ELF-1 (cell line): Measurements from ENCODE around the gene SCGB1D1.
A peak's percentile ranks its signal among the peaks of the same experiment; 100 is the strongest.
"Not testable (repeated sequence)": the region's sequence is repeated elsewhere in the genome, so short reads cannot be mapped to it uniquely, and the experiment has no call there.

Source experiments
- DNase-seq: peaks from one replicate; pipeline ENCODE4 v3.0.0-alpha.2; 2016; ENCODE audit warnings: low read depth, low spot score

SCGB1D1 gene

DNA sequence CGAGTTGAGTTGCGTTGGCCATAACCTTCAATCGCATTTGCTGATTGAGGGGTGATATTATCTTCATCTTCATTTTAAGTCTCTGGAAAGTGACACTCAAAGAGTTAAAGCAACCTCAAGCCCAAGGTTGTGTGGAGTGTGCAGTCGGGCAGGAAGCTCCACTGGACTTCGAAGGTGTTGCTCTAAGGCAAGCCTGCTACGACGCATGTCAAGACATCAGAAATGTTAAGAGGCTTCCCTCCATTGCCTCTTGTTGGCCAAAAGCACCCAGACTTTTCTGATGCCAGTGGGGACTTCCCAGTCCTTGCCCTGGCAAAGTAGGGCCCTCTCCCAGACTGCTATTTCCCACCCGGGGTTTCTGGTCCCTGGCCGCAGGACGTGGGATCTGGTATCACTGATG lies 23.6 kb upstream of the SCGB1D1 start:
- DNase-seq, result no peak

DNA sequence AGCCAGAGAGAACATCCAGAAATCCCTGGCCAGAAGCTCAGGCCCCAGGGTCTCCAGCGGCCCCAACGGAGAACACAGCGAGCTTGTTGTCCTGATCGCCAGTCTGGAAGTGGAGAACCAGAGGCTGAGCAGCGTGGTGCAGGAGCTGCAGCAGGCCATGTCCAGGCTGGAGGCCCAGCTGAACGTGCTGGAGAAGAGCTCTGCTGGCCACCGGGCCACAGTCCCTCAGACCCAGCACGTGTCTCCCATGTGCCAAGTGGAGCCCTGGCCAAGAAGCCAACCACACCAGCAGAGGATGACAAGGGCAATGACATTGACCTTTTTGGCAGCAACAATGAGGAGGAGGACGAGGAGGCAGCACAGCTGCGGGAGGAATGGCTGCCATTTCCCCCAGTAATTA lies 20.6 kb upstream of the SCGB1D1 start:
- DNase-seq, result no peak

DNA sequence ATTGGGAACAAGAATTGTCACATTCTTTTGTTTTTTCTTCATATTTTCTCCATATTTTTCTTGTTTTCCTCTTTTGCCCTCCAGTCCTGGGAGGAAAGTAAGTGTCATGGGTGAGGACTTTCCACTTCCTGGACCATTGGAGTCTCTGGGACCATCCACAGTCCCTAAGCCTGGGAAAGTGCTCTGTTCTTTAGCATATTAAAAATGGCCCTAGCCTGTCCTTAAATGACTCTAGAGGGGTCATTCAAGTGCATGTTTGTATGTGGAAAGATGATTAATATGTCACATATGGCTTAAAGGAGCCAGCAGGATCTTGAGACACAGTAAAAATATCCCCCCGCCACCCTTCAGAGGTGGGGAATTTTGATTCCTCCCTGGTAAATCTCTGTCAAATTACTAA lies 20.1 kb upstream of the SCGB1D1 start:
- DNase-seq, result no peak

DNA sequence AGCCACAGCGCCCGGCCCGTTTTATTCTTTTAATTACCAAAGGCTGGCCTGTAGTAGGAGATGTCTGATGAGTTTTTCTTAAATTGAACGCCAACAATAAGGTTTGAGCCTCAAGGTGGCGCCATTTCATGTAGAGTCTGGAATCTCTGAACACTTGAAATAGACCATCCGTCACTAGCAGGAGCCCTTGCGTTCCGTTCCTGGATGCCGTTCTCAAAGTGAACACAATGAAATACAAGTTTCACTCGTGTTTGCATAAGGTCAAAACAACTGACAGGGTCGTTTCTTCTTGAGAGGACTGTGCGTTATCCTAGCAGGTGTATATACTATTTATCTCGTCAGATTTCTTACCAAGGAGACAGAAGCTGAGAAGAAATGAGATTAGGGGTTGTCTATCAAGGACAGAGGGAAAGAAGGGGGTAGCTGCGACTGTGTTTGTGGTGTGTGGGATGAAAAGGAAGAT lies 18.7 kb upstream of the SCGB1D1 start:
- DNase-seq, result peak; percentile 91

DNA sequence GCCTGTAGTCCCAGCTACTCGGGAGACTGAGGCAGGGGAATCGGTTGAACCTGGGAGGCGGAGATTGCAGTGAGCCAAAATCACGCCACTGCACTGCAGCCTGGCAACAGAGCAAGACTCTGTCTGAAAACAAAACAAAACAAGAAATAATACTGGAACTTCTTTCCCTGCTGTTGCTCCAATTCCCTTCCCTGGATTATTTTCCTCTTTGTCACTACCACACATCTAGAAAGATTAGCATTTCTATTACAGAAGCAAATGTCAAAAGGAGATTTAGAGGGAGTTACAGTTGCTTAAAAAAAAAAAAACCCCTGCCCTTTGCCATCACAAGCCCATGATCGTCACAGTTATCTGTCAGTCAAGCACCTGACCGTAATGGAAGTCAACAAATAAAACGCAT lies 17.7 kb upstream of the SCGB1D1 start:
- no peak for DNase-seq

DNA sequence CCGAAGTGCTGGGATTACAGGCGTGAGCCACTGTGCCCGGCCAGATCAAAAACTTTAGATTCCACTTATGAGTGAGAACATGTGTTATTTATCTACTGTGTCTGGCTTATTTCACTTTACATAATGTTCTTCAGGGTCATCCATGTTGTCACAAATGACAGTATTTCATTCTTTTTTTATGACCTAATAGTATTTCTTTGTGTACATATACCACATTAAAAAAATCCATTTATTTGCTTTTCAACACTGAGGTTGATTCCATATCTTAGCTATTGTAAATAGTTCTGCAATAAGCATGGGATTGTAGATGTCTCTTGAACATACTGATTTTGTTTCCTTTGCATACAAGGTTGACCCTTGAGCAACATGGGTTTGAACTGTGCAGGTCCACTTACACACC lies 13.2 kb upstream of the SCGB1D1 start:
- DNase-seq, result no peak

DNA sequence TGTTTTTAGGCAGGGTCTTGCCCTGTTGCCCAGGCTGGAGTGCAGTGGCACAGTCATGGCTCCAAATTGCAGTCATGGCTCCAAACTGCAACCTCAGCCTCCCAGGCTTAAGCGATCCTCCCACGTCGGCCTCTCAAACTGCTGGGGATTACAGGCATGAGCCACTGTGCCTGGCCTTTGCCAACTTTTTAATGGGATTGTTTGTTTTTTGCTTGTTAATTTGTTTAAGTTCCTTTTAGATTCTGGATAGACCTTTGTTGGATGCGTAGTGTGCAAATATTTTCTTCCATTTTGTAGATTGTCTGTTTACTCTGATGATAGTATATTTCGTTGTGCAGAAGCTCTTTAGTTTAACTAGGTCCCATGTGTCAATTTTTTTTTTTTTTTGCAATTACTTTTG lies 10.0 kb upstream of the SCGB1D1 start:
- no peak for DNase-seq

DNA sequence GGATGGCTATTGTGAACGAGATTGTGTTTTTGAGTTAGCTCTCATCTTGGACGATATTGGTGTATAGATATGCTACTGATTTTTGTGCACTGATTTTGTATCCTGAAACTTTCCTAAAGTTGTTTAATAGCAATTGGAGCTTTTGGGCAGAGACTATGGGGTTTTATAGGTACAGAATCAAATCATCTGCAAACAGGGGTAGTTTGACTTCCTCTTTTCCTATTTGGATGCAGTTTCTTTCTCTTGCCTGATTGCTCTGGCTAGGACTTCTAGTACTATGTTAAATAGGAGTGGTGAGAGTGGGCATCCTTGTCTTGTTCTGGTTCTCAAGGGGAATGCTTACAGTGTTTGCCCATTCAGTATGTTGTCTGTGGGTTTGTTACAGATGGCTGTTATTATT lies 8.9 kb upstream of the SCGB1D1 start:
- no peak for DNase-seq

DNA sequence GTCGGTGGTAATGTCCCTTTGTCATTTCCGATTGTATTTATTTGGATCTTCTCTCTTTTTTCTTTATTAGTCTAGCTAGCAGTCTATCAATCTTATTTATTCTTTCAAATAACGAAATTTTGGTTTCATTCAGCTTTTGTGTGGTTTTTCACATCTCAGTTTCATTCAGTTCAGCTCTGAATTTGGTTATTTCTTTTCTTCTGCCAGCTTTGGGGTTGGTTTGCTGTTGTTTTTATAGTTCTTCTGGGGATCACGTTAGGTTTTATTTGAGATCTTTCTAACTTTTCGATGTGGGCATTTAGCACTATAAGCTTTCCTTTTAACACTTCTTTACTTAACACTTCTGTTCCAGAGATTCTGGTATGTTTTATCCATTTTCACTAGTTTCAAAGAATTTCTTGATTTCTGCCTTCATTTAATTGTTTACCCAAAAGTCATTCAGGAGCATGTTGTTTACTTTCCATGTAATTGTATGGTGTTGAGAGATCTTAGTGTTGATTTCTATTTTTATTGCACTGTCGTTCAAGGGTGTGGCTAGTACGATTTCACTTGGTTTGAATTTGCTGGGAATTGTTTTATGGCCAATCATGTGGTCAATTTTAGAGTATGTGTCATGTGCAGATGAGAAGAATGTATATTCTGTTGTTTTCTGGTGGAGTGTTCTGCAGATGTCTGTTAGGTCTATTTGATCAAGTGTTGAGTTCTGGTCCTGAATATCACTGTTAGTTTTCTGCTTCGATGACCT lies 7.7 kb upstream of the SCGB1D1 start:
- DNase-seq, result no peak

DNA sequence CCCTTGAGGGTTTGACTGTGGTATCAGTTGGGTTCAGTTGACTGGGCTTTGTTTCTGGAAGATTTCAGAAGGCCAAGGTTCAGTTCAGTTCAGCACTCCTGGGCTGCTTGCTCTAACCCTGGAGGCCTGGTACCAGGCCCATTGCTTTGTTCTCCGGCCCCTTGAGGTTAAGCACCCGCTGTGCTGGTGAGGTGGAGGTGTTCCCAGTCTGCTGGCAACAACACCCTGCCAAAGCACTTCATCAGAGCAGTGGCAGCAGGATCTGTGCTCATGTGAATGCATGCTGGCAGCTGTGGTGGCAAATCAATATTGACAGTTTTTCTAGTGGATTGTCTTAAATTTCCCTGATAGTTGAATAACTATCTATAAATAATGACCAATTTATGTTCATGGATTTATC lies 3.8 kb upstream of the SCGB1D1 start:
- no peak for DNase-seq

DNA sequence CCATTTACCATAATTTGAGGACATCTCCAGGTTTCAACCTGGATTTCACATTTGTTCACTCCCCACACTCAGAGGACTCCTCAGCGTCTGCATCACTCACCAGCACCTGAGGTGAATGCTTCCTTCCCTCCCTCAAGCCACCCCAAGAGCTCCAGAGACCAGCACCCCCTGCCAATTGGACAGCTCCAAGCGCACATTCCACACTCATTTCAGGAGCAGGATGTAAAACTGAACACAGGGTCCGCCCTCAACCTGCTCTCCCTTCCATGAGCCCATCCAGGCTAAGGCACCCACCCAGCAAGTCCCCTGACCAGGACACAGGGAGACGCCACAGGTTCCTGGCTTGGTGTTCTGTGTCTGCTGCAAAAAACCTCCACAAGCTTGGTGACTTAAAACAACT lies 3.9 kb downstream of the SCGB1D1 start:
- peak; percentile 73 for DNase-seq

DNA sequence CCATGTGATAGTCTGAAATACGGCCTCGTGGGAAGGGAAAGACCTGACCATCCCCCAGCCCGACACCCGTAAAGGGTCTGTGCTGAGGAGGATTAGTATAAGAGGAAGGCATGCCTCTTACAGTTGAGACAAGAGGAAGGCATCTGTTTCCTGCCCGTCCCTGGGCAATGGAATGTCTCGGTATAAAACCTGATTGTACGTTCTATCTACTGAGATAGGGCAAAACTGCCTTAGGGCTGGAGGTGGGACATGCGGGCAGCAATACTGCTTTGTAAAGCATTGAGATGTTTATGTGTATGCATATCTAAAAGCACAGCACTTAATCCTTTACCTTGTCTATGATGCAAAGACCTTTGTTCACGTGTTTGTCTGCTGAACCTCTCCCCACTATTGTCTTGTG lies 5.0 kb downstream of the SCGB1D1 start:
- DNase-seq, result not testable (repeated sequence)

DNA sequence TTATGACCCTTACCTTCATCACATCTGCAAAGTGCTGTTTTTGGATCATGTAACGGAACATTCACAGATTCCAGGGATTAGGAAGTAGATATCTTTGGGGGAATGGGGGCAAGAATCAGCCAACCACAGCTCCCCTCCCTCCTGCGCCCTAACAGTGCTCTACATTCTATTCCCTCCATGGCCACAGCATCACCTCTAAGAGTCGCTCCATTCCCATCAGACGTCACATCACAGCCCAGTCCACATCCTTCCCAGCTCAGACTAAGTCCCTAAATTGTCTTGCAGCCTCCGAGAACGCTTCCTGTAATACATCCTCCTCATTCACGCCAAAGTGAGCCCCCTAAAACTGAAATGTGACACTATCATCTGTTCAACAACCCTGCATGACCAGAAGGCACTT lies 5.9 kb downstream of the SCGB1D1 start:
- peak; percentile 30 for DNase-seq

DNA sequence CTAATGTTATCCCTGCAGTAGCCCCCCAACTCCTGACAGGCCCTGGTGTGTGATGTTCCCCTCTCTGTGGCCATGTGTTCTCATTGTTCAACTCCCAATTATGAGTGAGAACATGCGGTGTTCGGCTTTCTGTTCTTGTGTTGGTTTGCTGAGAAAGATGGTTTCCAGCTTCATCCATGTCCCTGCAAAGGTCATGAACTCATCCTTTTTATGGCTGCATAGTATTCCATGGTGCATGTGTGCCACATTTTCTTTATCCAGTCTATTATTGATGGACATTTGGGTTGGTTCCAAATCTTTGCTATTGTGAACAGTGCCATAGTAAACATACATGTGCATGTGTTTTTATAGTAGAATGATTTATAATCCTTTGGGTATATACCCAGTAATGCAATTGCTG lies 7.4 kb downstream of the SCGB1D1 start:
- not testable (repeated sequence) for DNase-seq

DNA sequence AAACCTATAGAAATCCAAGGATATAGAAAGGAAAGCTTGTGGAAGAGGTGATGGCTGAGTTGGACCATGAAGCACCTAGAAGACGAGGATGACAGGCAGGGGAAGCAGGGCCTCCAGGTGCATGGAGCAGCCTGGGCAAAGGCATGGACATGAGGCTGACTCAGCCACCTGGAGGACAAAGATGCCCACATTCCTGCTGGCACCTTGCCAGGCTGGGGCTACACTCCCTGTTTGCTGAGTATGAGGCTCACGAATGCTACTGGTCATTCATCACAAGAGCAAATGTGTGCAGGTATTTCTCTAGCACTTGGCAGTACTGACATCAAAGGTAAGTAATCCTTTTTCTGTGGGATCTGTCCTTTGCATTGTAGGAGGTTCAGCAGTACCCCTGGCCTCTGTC lies 11.4 kb downstream of the SCGB1D1 start:
- DNase-seq, result no peak

DNA sequence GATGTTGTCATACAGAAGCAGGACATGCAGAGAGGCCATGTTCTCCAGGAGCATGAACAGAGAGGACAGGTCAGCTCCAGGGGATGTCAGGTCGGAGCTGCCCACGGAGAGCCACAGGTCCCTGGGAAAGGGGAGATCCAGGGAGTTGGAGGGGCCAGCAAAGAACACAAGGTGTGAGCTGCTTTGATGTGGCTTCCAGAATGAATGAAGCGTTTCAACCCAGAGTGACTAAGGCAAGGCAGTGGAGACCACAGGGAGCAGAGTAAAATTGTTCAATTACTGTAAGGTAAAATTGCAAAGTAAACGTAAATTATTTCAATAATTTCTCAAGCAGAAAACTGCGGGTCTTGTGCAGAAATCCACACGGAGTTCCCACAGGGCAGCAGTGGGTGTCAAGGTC lies 12.9 kb downstream of the SCGB1D1 start:
- DNase-seq, result no peak

DNA sequence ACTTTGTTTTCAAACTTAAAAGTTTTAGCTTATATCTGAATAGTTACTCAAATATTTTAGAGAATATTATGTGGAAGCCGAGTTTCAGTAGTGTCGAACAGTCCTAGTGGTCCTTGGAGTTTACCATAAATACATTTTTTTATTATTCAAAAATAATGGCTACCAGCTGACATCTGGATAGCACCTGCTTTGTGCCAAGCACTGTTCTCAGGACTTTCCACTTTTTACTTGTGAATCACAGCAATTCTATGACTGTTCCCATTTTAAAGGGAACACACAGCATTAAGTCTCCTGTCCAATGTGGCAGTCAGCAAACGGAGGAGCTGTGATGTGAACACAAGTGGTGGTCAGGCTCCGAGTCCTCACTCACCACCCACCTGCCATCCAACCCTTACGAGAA lies 14.4 kb downstream of the SCGB1D1 start:
- DNase-seq, result no peak

DNA sequence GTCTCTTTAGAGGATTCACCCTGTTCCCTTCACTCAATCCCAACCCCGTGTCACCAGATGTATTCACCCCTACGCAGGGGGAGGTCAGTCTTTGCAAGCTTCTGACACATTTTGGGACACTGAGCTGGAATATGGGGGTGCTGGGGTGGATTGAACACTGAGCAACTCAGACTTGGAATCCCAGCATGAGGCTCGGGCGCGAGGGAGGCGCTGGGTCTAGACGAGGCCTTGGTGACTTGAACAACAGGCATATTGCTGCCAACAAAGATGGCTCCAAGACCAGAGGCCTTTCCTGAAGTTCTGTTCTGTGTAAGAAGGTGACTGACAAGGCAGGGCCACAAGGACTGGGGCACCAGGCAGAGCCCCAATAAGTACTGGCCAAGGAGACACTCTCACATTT lies 15.4 kb downstream of the SCGB1D1 start:
- no peak for DNase-seq

DNA sequence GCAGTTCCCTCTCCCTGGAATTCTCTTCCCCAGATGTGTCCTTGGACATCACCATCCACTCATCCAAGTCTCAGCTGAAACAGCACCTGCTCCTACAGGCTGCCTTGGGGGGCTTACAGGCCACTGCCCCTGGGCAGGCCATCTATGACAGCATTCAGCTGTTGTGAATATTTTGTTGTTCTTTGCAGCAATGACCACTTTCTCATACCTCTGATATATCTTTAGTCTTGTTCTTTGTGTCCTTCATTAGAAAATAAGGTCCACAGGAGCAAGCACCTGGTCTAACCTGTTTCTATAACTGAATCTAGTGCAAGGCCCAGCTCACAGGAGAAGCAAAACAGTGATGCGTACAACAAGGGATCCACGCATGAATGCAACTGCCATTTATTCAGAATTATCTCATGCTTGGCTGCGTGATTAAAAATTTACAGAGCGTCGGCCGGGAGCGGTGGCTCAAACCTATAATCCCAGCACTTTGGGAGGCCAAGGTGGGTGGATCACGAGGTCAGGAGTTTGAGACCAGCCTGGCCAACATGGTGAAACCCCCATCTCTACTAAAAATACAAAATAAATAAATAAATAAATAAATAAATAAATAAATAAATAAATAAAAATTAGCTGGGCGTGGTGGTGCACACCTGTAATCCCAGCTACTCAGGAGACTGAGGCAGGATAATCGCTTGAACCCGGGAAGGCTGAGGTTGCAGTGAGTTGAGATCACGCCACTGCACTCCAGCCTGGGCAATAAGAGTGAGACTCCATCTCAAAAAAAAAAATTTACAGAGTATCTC lies 16.5 kb downstream of the SCGB1D1 start:
- not testable (repeated sequence) for DNase-seq

DNA sequence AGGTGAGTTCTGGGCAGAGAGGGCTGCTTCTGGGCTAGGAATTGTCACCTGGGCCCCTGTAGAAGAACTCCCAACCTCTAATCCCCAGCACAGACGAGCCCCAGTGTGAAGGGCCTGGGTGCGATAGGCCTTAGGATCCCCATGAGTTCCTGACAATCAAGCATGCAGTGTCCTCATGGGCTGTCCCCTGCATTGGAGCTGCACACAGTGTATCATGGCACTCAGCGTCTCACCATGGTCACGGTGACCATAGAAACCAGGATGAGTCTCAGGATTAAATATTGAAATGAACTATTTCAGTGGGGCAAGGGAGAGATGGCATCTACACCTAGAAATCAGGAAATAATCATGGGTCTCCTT lies 18.7 kb downstream of the SCGB1D1 start:
- DNase-seq, result no peak

DNA sequence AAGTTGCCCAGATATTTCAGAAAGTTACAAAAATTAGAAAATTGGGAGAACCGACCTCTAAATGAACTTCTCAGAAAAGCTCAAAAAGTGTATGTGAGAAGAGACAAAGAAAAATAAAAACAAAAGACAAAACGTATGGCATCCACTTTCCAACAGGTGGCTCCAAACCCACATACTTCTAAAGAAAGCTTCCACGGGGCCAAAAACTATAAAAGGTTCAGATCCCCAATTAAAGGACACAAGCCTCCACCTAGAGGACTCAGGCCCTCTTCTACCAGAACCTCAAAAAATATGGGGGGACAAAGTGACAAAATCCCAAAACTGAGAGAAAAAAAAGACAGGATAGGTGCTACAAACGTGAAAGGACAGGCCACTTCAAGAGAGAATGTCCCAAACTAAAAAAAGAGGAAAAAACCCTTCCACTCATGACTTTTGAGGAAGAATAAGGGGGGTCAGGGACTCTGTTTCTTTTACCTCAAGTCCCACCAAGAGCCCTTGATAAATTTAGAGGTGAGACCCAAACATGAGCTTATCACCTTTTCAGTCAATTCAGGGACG lies 27.3 kb downstream of the SCGB1D1 start:
- DNase-seq, result peak; percentile 43

DNA sequence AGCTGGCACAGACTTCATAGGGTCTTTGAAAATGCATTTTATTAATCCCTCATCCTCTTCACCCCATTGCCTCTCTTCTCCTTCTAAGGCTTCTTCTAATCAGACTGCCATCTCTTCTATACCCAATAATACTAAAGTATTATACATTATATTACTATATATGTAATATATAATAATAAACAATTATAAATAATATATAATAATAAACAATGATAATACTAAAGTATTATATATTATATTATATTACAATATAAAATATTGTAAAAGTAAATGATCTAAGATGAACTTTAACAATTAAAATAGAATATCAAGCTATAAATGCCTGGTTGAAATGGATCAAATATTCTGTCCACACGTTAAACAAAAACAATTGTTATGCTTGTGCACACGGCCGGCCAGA lies 31.5 kb downstream of the SCGB1D1 start:
- no peak for DNase-seq

DNA sequence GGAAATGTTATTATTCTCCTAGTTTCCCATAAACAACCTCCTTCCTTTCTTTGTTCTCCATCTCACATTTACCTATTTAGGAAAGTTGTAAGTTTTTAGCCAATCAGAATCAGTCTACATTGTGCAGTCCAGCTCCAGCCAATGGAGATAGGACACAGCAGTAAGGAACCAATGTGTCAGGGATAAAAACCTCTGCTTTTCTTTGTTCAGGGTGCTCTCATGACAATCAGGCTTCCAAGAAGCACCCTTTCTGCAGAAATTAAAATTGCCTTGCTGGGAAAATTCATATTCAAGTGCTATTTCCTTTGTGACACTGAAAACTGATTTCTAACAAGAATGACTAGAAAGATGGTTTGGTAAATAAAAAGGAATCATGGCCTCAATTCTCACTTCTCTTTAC lies 33.1 kb downstream of the SCGB1D1 start:
- no peak for DNase-seq
